ENCODE results near the gene DUSP1. TPM values are rescaled to one million over a fixed set of nuclear protein-coding genes. Genes with fewer than 3 reads are reported as not detected.

DUSP1 gene
- total and polyA plus RNA-seq, 4 experiments from 2014 or later = 18.0 to 879 (median 158) TPM

DNA sequence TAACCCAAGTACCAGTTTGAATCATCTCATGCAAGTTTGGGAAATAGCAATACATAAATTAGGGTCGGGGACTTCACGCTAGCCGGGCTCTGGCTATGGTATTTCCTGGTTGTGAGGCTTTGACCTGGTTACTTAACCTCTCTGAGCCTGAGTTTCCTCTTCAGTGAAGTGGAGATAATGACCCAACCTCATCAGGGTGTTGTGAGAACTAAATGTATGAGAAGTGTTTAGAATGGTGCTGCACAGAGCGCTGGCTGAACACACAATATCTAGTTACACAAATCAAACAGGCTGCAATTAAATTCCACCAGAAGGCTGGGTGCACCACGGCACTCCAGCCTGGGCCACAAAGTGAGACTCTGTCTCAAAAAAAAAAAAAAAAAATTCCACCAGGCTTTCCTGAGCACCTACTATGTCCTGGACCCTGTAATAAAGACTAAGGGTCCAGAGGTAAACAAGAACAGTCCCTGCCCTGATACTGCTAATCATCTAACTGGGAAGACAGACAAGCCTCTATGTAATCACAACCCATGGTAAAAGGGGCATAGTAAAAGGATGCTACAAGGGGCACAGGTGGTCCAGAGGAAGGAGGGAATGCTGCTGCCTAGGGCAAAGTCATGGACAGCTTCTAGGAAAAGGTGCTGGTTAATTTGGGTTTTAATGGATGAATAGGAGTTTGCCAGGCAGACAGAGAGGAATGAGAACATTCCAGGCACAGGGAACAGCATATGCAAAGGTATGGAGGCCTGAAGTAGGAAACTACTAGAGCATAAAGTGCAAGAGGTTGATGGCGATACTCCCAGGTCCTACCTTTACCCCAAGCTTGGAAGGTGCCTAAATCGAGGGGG, 27.7 kb downstream of the DUSP1 start:
- peaks cover 0 to 22% (median 7%) of the 10 kb centered on the region in 4 donors for H3K4me1 Mint-ChIP-seq
- Histone ChIP-seq H3K4me1 (ENCODE audit: insufficient read depth, low read length) (no peaks in the 10 kb centered on the region), H3K9me3 (ENCODE audit: control insufficient read depth in 1 of 2, low read length in 2 of 2) (no peaks in the 10 kb centered on the region), H3K36me3 (ENCODE audit: insufficient read depth, low read length) (no peaks in the 10 kb centered on the region), H3K27ac (ENCODE audit: low read depth, low read length) (no peak overlapping the region), H3K4me3 (ENCODE audit: low read length in 2 of 2) (no peak overlapping the region), H3K27me3 (ENCODE audit: insufficient read depth, low read length) (no peaks in the 10 kb centered on the region)
- H3K27ac Mint-ChIP-seq = peak overlapping the region in 2 of 7 donors; percentile 67 to 79
- intact Hi-C loops (cut with micrococcal nuclease) = no loop called here
- peaks cover 0 to 4% (median 0%) of the 10 kb centered on the region in 8 donors for H3K9me3 Mint-ChIP-seq
- DNase-seq = no peak
- ChIA-PET CTCF (ENCODE audit: partially characterized antibody) (no interaction called here), POLR2A (ENCODE audit: partially characterized antibody) (no interaction called here)
- H3K27me3 Mint-ChIP-seq = peaks cover 0 to 1% of the 10 kb centered on the region in 2 donors
- H3K36me3 Mint-ChIP-seq = no peaks in the 10 kb centered on the region
- peak overlapping the region in 2 of 8 donors; percentile 1 to 4 for H3K4me3 Mint-ChIP-seq

DNA sequence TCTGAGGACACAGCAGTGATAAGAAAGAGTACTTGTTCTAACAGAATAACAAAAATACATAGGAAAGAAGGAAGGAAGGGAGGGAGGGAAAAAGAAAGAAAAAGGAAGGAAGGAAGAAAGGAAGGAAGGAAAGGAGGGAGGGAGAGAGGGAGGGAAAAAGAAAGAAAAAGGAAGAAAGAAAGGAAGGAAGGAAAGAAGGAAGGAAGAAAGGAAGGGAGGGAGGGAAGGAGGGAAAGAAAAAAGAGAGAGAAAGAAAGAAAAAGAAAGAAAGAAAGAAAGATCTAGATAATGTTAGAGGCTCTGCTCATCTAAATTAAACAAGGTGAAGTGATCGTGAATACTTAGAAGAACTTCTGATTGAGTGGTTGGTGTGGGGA, 29.8 kb downstream of the DUSP1 start:
- Histone ChIP-seq H3K4me3 (ENCODE audit: low read length in 2 of 2) (no peak overlapping the region), H3K27me3 (ENCODE audit: insufficient read depth, low read length) (no peaks in the 10 kb centered on the region), H3K27ac (ENCODE audit: low read depth, low read length) (no peak overlapping the region), H3K36me3 (ENCODE audit: insufficient read depth, low read length) (no peaks in the 10 kb centered on the region), H3K4me1 (ENCODE audit: insufficient read depth, low read length) (no peaks in the 10 kb centered on the region), H3K9me3 (ENCODE audit: control insufficient read depth in 1 of 2, low read length in 2 of 2) (no peaks in the 10 kb centered on the region)
- no peak for DNase-seq
- intact Hi-C loops (cut with micrococcal nuclease) = no loop called here
- no peaks in the 10 kb centered on the region for H3K36me3 Mint-ChIP-seq
- POLR2A ChIA-PET (ENCODE audit: partially characterized antibody) = no interaction called here
- peak overlapping the region in 2 of 8 donors; percentile 43 to 53 for H3K4me3 Mint-ChIP-seq
- H3K9me3 Mint-ChIP-seq = peaks cover 0 to 1% (median 0%) of the 10 kb centered on the region in 8 donors
- CTCF ChIA-PET (ENCODE audit: partially characterized antibody) = no interaction called here
- peaks cover 0 to 22% (median 7%) of the 10 kb centered on the region in 4 donors for H3K4me1 Mint-ChIP-seq
- H3K27me3 Mint-ChIP-seq = no peaks in the 10 kb centered on the region
- peak overlapping the region in 5 of 7 donors; percentile 11 to 89 (median 77) for H3K27ac Mint-ChIP-seq

DNA sequence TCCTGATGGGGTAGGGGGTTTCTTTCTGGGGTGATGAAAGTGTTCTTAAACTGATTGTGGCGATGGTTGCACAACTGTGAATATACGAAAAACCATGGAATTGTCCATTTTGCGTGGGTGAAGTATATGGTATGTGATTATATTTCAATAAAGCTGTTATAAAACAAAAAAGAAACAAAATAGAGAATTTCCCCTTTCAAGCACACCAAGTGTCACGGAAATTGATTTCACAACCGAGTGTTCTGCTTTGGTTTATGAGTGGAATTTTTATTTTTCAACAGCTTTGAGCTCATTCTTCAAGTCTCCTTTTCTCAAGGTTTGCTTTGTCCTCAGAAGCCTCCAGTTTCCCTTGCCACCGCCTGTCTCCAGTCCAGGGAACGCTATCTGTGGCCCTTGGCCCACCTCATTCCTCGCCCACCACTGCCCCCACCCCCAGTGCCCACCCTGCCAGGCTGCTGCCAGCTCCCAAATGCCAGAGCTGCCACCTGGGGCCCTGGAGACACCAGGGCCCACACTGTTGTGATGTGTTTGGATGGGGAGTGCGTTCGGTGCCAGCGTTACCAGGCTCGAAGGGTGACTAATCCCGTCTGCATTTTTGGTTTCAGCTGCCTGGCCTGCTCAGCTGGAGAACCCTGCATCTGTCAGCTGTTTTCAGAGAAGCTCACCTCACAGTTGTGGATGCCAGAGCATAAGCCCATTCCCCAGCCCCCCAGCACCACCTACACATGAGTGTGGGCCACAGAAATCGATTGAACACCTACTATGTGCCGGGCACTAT, 30.4 kb downstream of the DUSP1 start:
- H3K4me3 Mint-ChIP-seq = peak overlapping the region in 1 of 8 donors; percentile 43
- H3K36me3 Mint-ChIP-seq = no peaks in the 10 kb centered on the region
- DNase-seq = no peak
- no peaks in the 10 kb centered on the region for H3K27me3 Mint-ChIP-seq
- Histone ChIP-seq H3K27me3 (ENCODE audit: insufficient read depth, low read length) (no peaks in the 10 kb centered on the region), H3K4me3 (ENCODE audit: low read length in 2 of 2) (no peak overlapping the region), H3K9me3 (ENCODE audit: control insufficient read depth in 1 of 2, low read length in 2 of 2) (no peaks in the 10 kb centered on the region), H3K4me1 (ENCODE audit: insufficient read depth, low read length) (no peaks in the 10 kb centered on the region), H3K36me3 (ENCODE audit: insufficient read depth, low read length) (no peaks in the 10 kb centered on the region), H3K27ac (ENCODE audit: low read depth, low read length) (no peak overlapping the region)
- intact Hi-C loops (cut with micrococcal nuclease) = no loop called here
- peaks cover 0 to 1% (median 0%) of the 10 kb centered on the region in 8 donors for H3K9me3 Mint-ChIP-seq
- ChIA-PET CTCF (ENCODE audit: partially characterized antibody) (interaction anchor here (0.8 kb wide), 1 partner anchor 192 kb away, joined by 3 read pairs; no protein-coding TSS in a partner anchor), POLR2A (ENCODE audit: partially characterized antibody) (interaction anchor here (1.7 kb wide), 1 partner anchor 30 kb away, joined by 6 read pairs; the partner anchor contains the start of gene DUSP1)
- H3K4me1 Mint-ChIP-seq = peaks cover 0 to 22% (median 7%) of the 10 kb centered on the region in 4 donors
- peak overlapping the region in 2 of 7 donors; percentile 8 to 32 for H3K27ac Mint-ChIP-seq

DNA sequence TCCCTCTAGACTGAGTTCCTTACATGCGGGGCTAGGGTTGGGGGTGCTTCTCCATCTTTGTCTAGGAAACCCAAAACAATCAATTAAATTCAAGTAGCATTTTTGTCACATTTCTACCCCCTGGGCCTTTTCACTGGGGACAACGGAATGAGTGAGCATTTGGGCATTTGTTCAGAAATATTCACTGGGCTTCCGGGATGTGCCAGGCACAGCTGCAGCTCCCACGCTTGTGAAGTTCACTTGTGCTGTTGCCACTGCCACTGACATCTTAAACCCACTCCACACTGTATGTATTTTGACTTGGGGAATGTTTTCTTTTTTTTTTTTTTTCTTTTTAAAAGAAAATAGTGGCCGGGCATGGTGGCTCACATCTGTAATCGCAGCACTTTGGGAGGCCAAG, 31.6 kb downstream of the DUSP1 start:
- peaks cover 0 to 1% (median 0%) of the 10 kb centered on the region in 8 donors for H3K9me3 Mint-ChIP-seq
- no peaks in the 10 kb centered on the region for H3K27me3 Mint-ChIP-seq
- intact Hi-C loops (cut with micrococcal nuclease) = no loop called here
- H3K36me3 Mint-ChIP-seq = no peaks in the 10 kb centered on the region
- Histone ChIP-seq H3K4me3 (ENCODE audit: low read length in 2 of 2) (no peak overlapping the region), H3K27ac (ENCODE audit: low read depth, low read length) (no peak overlapping the region), H3K36me3 (ENCODE audit: insufficient read depth, low read length) (no peaks in the 10 kb centered on the region), H3K9me3 (ENCODE audit: control insufficient read depth in 1 of 2, low read length in 2 of 2) (no peaks in the 10 kb centered on the region), H3K4me1 (ENCODE audit: insufficient read depth, low read length) (no peaks in the 10 kb centered on the region), H3K27me3 (ENCODE audit: insufficient read depth, low read length) (no peaks in the 10 kb centered on the region)
- H3K4me1 Mint-ChIP-seq = peaks cover 0 to 16% (median 5%) of the 10 kb centered on the region in 4 donors
- DNase-seq = no peak
- no peak overlapping the region for H3K4me3 Mint-ChIP-seq
- ChIA-PET CTCF (ENCODE audit: partially characterized antibody) (no interaction called here), POLR2A (ENCODE audit: partially characterized antibody) (interaction anchor here (0.6 to 1.7 kb wide), 2 partner anchors 26 to 32 kb away, joined by 3 to 6 read pairs; partner anchors contain the start of gene DUSP1)
- H3K27ac Mint-ChIP-seq = no peak overlapping the region

DNA sequence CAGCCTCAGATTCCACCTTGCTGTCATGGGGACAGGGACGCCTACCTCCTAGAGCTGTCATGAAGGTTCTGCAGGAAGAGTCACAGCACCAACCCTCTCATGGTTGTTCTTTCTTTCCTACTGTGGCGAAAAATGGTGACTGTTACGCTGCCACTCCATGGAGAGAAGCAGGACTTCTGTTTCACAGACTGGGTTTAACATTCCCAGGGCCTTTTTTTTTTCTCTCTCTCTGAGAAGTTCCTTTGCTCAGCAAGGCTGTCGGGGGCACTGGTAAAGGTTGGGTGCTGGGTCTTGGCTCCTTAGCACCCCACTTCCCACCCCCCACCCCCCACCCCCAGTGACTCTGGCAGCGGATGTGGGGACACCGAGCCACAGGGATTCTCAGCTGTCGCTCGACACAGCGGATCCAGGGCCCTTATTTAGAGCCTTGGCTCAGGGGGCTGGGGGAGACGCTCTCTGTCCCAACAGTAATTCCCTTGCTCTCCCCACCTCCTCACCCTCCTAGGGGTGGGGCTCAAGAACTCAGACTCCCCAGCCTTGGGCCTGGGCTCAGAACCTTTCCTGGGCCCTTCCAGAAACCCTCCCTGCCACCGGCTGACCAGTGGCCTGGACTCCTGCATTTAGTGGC, 34.4 kb downstream of the DUSP1 start:
- Histone ChIP-seq H3K27me3 (ENCODE audit: insufficient read depth, low read length) (no peaks in the 10 kb centered on the region), H3K36me3 (ENCODE audit: insufficient read depth, low read length) (no peaks in the 10 kb centered on the region), H3K4me3 (ENCODE audit: low read length in 2 of 2) (no peak overlapping the region), H3K27ac (ENCODE audit: low read depth, low read length) (no peak overlapping the region), H3K9me3 (ENCODE audit: control insufficient read depth in 1 of 2, low read length in 2 of 2) (no peaks in the 10 kb centered on the region), H3K4me1 (ENCODE audit: insufficient read depth, low read length) (no peaks in the 10 kb centered on the region)
- CTCF ChIA-PET (ENCODE audit: partially characterized antibody) = no interaction called here
- Mint-ChIP-seq H3K27ac (peak overlapping the region in 2 of 7 donors; percentile 29 to 66), H3K9me3 (peaks cover 0 to 1% (median 0%) of the 10 kb centered on the region in 8 donors), H3K4me1 (peaks cover 0 to 8% (median 3%) of the 10 kb centered on the region in 4 donors), H3K36me3 (no peaks in the 10 kb centered on the region), H3K4me3 (no peak overlapping the region), H3K27me3 (no peaks in the 10 kb centered on the region)
- intact Hi-C loops (cut with micrococcal nuclease) = no loop called here
- POLR2A ChIA-PET (ENCODE audit: partially characterized antibody) = no interaction called here
- no peak for DNase-seq

DNA sequence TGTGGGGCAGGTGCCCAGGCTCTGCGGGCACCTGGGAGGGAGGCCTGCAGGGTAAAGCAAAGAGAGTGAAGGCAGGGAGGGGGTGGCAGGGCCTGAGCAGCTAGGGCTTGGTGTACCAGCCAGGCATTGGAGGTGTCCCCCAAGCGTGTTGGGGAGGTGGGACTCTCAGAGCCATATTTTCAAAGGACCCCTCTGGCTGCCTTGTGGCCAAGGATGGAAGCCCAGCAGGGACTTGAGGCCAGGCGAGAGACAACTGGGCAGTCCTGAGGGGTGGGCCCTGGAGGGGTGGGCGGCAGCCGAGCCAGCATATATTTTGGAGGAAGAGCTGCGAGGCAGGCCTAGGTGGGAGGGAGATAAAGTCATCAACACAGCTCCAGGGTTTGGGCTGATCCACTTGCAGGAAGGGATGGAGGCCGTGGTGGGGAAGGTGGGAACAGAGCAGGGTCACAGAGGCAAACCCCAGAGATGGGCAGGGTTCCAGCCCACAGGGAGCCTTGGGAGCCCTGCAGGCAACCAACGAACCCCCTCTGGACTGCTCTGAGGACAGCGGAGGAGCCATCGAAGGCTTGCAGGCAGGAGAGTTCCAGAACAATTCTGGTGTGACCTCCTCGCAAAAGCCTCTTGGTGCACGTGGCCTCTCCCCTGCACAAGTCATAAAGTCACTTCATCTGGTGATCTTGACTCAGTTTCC, 35.7 kb downstream of the DUSP1 start:
- intact Hi-C loops (cut with micrococcal nuclease) = no loop called here
- H3K4me3 ChIP-seq (ENCODE audit: low read length in 2 of 2) = no peak overlapping the region
- DNase-seq = no peak
- no peaks in the 10 kb centered on the region for H3K4me1 ChIP-seq (ENCODE audit: insufficient read depth, low read length)
- H3K27me3 ChIP-seq (ENCODE audit: insufficient read depth, low read length) = no peaks in the 10 kb centered on the region
- POLR2A ChIA-PET (ENCODE audit: partially characterized antibody) = no interaction called here
- no peaks in the 10 kb centered on the region for H3K9me3 Mint-ChIP-seq
- H3K36me3 Mint-ChIP-seq = no peaks in the 10 kb centered on the region
- no peaks in the 10 kb centered on the region for H3K27me3 Mint-ChIP-seq
- no peaks in the 10 kb centered on the region for H3K36me3 ChIP-seq (ENCODE audit: insufficient read depth, low read length)
- H3K27ac ChIP-seq (ENCODE audit: low read depth, low read length) = no peak overlapping the region
- CTCF ChIA-PET (ENCODE audit: partially characterized antibody) = no interaction called here
- H3K4me3 Mint-ChIP-seq = no peak overlapping the region
- H3K9me3 ChIP-seq (ENCODE audit: control insufficient read depth in 1 of 2, low read length in 2 of 2) = no peaks in the 10 kb centered on the region
- peaks cover 0 to 1% (median 0%) of the 10 kb centered on the region in 4 donors for H3K4me1 Mint-ChIP-seq
- peak overlapping the region in 2 of 7 donors; percentile 33 to 41 for H3K27ac Mint-ChIP-seq
